ENCODE measurements around the gene NT5DC4. TPM values are rescaled to one million over a fixed set of nuclear protein-coding genes. Genes with fewer than 3 reads are reported as not detected.

The NT5DC4 gene
- total RNA-seq, result not detected in 2 replicates

GRCh38 chr2:112720785-112721184, at the start of gene NT5DC4:
Gene NT5DC4 (plus strand): TSS chr2:112721020. CDS start chr2:112721080, 60 bp downstream.

DNA sequence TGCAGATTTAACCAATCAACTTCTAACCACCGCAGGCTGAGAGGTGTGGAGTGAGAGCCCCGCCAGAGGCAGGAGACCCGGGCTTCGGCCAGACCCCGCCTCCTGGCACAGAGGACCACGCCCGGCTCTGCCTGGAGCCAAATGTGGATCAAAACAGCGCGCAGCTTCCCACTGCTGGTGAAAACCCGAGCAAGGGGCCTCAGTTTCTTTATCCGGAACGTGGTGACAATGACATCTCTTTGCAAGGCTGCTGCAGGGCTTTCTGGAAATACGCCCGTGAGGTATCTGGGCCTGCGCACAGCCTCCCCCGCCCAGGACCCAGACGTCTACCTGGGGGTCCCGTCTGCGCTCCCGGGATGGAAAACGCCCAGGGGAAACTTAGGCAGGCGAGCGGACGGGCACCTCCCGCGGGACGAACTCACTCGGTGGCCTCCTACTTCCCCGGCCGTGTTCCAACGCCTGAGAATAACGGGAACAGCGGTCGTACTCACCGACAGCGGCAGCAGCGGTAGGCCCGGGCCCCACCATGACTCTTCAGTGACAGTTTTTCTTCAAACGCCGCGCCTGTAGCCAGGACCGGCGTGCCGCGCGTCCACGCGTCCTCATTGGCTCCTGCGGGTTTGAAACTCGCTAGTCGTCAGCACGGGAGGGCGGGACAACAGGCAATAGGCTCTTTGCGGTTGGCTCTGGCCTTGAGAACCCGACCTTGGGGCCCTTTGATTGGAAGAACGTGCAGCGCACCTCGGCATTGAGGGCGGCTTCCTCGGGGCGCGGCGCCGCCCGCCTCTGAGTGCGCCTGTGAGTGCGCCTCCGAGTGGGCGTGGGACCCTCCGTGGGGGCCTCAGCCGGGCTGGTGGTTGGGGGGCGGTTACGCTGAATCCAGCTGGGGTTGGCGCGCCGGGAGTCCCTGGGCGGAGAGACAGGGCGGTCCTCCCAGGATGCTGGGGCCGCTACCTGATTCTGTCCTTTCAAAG, 43.5 kb downstream of the NT5DC4 start, which contains the start of gene CKAP2L:
Gene CKAP2L (minus strand): TSS at position 539 of the 974 bp plus-strand sequence. CDS start 11 bp downstream, at position 528.

DNA sequence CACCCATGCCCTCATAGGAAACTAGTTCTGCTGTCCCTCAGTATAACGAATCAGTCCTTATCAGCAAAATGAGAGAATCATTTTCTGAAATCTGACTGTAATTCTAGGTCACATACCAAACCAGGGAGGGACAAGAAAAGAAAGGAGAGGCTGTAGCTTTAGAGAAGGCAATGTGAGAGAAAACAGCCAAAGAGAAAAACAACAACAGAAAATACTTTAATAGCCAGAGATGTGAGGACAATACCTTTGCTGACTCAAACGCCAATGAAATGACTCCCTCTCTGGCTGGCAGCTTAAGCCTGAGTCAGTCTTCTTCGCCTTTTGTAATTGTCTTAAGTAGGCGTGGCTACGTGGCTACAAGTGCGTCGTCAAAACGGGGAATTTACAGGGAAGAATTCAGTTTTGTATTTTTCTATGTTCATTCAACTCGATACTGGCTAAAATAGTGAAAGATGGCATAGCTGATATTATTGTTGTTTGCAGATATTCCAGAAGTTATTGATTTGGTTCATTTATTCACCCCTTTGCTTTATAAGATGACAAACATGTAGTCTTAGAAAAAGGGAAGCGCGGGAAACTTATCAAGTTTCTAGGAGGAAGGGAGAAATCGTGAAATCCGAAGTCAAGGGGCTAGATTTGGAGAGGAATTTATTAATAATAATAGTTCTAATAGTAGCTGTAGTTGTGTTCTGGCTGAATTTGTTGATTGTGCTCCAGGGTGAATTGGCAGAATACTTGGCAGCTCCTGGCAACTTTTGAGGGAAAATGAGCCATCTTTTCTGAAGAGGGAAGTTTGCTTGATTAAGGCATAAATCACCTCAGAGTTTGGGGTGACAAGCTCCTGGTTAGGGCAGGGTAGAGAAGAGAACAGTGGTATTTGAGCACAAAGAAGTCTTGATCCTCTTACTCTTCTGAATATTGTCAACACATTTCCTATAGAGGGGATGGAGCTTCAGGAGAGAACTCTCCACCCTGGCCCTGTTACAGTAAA, 63.7 kb downstream of the NT5DC4 start, which contains the start of gene IL1A:
Gene IL1A (minus strand): TSS at position 295 of the 991 bp plus-strand sequence. CDS start 723 bp downstream, outside the sequence.

Other genes with a start within 250 kb of the NT5DC4 start
- 28.0 and 31.7 TPM in 2 replicates for gene TTL, start 238.9 kb upstream of the NT5DC4 start, total RNA-seq
- gene POLR1B, start 178.6 kb upstream of the NT5DC4 start, total RNA-seq, result 13.2 and 13.7 TPM in 2 replicates
- gene CHCHD5, start 136.4 kb upstream of the NT5DC4 start, total RNA-seq, result 14.1 and 17.4 TPM in 2 replicates
- 67.3 and 78.7 TPM in 2 replicates for gene SLC20A1, start 75.1 kb upstream of the NT5DC4 start, total RNA-seq
- 19.5 and 21.0 TPM in 2 replicates for gene CKAP2L, start 43.6 kb downstream of the NT5DC4 start, total RNA-seq
- 4.9 and 5.5 TPM in 2 replicates for gene IL1A, start 63.5 kb downstream of the NT5DC4 start, total RNA-seq
- 4.1 and 7.1 TPM in 2 replicates for gene IL1B, start 115.8 kb downstream of the NT5DC4 start, total RNA-seq
- gene IL37, start 190.1 kb downstream of the NT5DC4 start, total RNA-seq, result not detected in 2 replicates